A549 (cell line): ENCODE results near the gene HK1.

Experiments
- CTCF ChIP-seq: fragments of >200 bp; sonication (Bioruptor Twin); formaldehyde crosslinking; IDR thresholded peaks from 3 replicates; pipeline ENCODE4 v1.5.1; 2016
- JUNB ChIP-seq: fragments of >200 bp; sonication (Bioruptor Twin); formaldehyde crosslinking; IDR thresholded peaks from 2 replicates; pipeline ENCODE4 v1.6.1; 2016
- POLR2AphosphoS2 ChIP-seq: conservative IDR thresholded peaks from 2 replicates; pipeline ENCODE4 v1.6.1; 2012; ENCODE audit warnings: low read length, improper control_type of control experiment, inconsistent platforms
- ZNF302 ChIP-seq: fragments of 250-450 bp; sonication (Bioruptor Pico); IDR thresholded peaks from 2 replicates; pipeline ENCODE4 v1.9.0; 2021; ENCODE audit warnings: inconsistent platforms, mild to moderate bottlenecking, moderate library complexity

- TF ChIP-seq POLR2AphosphoS2 = no peak
- TF ChIP-seq CTCF = no peak
- no peak for TF ChIP-seq JUNB
- TF ChIP-seq ZNF302 (CRISPR knock-in tag) = no peak
Observed at GRCh38 chr10:69416695-69417094, 138.4 kb downstream of the HK1 start, which contains the start of gene TACR2.
